Chondrocyte (in vitro differentiated cells): Measurements from ENCODE around the gene FEZ2. TPM values are rescaled to one million over a fixed set of nuclear protein-coding genes. Genes with fewer than 3 reads are reported as not detected.
A peak's percentile ranks its signal among the peaks of the same experiment; 100 is the strongest.
"Not testable (repeated sequence)": the region's sequence is repeated elsewhere in the genome, so short reads cannot be mapped to it uniquely, and the experiment has no call there.

Source experiments
- DNase-seq: peaks from one replicate; pipeline ENCODE4 v3.0.0; 2021; ENCODE audit warnings: mixed read lengths, low spot score
- H3K27ac Mint-ChIP-seq: one replicate; pipeline ENCODE4 v1.8.0; 2021; ENCODE audit warnings: mild to moderate bottlenecking, moderate library complexity, mixed read lengths; ENCODE audit not compliant: unreplicated experiment
- H3K27me3 Mint-ChIP-seq: 2 replicates; pipeline ENCODE4 v1.8.0; 2021; ENCODE audit warnings: low read depth, mixed read lengths
- H3K36me3 Mint-ChIP-seq: 2 replicates; pipeline ENCODE4 v1.8.0; 2021; ENCODE audit warnings: low read depth, mixed read lengths
- H3K4me1 Mint-ChIP-seq: 2 replicates; pipeline ENCODE4 v1.8.0; 2021; ENCODE audit warnings: low read depth, mild to moderate bottlenecking, mixed read lengths
- H3K4me3 Mint-ChIP-seq: one replicate; pipeline ENCODE4 v1.8.0; 2021; ENCODE audit warnings: mild to moderate bottlenecking, moderate library complexity, mixed read lengths; ENCODE audit not compliant: unreplicated experiment
- H3K9me3 Mint-ChIP-seq: 2 replicates; pipeline ENCODE4 v1.8.0; 2021; ENCODE audit warnings: low read depth, mixed read lengths
- total RNA-seq: library from RNA; stranded (reverse); gene quantifications from 3 replicates; pipeline ENCODE4 v1.2.1, GENCODE V29; 2021
- TF ChIP-seq, protein P1 (sequence below): fragments of 200-600 bp; sonication (generic); IDR thresholded peaks from 2 replicates; pipeline ENCODE4 v1.5.0; 2021; ENCODE audit warnings: antibody characterized with exemption, mild to moderate bottlenecking, moderate library complexity

The FEZ2 gene
- total RNA-seq, 1 donor from 2014 or later: 46.8 TPM

DNA sequence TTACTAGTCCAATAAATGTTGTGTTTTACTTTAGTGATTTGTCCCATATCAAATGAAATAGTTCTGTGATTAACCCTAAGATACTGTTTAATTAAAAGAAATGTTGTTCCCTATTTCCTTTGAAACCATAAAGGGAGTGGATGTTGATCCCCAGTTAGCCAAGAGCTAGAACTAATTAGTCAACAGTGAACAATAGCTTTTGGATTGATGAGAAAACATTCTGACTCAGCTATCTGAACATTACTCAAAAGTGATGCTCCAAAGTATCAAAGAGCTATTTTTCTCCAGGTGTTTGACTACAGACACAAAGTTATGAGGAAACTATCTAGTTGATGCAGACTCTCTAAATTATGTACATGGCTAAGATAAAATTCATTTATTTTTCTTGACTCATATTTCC lies 7.3 kb upstream of the FEZ2 start:
- H3K27me3 Mint-ChIP-seq: no peaks in the 10 kb centered on the region
- H3K4me1 Mint-ChIP-seq: no peaks in the 10 kb centered on the region
- H3K9me3 Mint-ChIP-seq: no peaks in the 10 kb centered on the region
- no peaks in the 10 kb centered on the region for H3K36me3 Mint-ChIP-seq
- H3K4me3 Mint-ChIP-seq: no peak overlapping the region
- TF ChIP-seq, protein P1, sequence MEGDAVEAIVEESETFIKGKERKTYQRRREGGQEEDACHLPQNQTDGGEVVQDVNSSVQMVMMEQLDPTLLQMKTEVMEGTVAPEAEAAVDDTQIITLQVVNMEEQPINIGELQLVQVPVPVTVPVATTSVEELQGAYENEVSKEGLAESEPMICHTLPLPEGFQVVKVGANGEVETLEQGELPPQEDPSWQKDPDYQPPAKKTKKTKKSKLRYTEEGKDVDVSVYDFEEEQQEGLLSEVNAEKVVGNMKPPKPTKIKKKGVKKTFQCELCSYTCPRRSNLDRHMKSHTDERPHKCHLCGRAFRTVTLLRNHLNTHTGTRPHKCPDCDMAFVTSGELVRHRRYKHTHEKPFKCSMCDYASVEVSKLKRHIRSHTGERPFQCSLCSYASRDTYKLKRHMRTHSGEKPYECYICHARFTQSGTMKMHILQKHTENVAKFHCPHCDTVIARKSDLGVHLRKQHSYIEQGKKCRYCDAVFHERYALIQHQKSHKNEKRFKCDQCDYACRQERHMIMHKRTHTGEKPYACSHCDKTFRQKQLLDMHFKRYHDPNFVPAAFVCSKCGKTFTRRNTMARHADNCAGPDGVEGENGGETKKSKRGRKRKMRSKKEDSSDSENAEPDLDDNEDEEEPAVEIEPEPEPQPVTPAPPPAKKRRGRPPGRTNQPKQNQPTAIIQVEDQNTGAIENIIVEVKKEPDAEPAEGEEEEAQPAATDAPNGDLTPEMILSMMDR: no peak
- H3K27ac Mint-ChIP-seq: no peak overlapping the region
- no peak for DNase-seq

DNA sequence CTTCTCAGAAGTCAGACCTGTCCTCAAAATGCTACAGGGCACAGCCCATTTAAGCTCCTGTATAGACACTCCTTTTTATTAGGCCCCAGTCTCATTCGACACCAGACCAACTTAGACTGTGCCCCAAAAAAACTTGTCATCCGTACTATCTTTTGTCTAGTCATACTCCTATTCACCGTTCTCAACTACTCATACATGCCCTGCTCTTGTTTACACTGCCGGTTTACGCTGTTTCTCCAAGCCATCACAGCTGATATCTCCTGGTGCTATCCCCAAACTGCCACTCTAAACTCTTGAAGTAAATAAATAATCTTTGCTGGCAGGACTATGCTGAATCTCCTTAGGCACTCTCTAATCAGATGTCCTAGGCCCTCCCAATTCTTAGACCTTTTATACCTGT lies 5.7 kb upstream of the FEZ2 start:
- H3K4me3 Mint-ChIP-seq, H3K27me3 Mint-ChIP-seq, H3K9me3 Mint-ChIP-seq, H3K4me1 Mint-ChIP-seq, H3K36me3 Mint-ChIP-seq, H3K27ac Mint-ChIP-seq, DNase-seq: not testable (repeated sequence)

DNA sequence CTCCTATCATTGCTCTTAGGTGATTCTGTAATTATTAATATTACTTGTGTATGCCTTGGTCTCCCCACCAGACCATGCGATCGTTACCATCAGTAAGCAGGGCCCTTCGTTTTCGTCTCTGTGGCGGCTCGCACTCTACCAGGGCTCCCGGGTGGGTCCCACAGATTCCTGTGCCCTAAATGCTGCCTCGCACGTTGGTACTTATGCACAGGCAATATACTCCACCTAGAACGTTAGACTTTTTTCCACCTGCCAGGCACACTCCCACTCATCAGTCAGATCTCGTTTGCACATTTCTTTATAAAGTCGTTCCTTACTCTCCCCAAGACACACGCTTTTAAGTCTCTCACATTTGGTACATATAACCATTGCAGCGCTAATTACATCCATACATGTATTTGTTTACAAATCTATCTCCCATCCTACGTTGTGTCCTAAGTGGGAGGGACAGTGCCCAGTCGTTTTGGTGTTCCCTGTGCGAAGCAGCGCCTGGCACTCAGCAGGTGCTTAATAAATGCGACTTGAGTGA lies 901 bp downstream of the FEZ2 start:
- TF ChIP-seq, protein P1: no peak
- Mint-ChIP-seq H3K4me1 (peaks cover 31% of the 10 kb centered on the region), H3K36me3 (peaks cover 6% of the 10 kb centered on the region), H3K27ac (peak overlapping the region; percentile 71), H3K27me3 (no peaks in the 10 kb centered on the region), H3K9me3 (no peaks in the 10 kb centered on the region), H3K4me3 (peak overlapping the region; percentile 88)
- no peak for DNase-seq

DNA sequence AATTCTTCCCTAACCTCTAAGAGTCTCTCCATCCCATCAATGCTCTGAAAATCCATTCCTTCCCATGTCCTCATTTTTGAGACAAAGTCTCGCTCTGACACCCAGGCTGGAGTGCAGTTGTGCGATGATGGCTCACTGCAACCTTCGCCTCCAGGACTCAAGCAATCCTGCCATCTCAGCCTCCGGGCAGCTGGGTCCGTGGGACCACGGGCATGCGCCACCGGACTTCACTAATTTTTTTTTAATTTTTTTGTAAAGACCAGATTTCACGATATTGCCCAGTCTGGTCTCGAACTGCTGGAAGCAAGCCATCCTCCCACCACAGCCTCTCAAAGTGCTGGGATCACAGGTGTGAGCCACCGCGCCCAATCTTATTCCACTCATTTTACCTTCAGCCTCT lies 1.6 kb downstream of the FEZ2 start:
- Mint-ChIP-seq H3K4me3 (peak overlapping the region; percentile 88), H3K36me3 (peaks cover 6% of the 10 kb centered on the region), H3K27ac (no peak overlapping the region), H3K27me3 (no peaks in the 10 kb centered on the region), H3K9me3 (no peaks in the 10 kb centered on the region), H3K4me1 (peaks cover 34% of the 10 kb centered on the region)
- no peak for DNase-seq
- TF ChIP-seq, protein P1: no peak

DNA sequence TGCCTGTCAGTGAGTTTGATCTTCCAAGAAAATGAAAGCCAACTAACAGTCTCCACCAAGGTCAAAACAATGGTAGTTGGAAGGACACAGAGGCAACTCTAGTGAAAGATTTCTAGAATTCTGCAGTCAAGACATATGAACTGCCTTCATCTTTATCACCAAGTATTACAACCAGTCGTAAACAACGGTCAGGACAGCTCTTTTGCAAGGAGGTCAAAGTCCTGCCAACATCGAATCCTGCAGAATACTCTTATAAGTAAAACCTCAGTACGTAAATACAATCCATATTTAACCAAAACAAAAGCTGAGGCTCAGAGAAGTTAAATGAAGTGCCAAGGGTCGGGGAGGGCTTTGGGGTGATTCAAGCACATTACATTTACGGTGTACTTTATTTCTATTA lies 3.1 kb downstream of the FEZ2 start:
- Mint-ChIP-seq H3K27ac (no peak overlapping the region), H3K4me3 (no peak overlapping the region), H3K9me3 (no peaks in the 10 kb centered on the region), H3K27me3 (no peaks in the 10 kb centered on the region), H3K4me1 (peaks cover 34% of the 10 kb centered on the region), H3K36me3 (peaks cover 6% of the 10 kb centered on the region)
- TF ChIP-seq, protein P1: no peak
- DNase-seq: no peak

DNA sequence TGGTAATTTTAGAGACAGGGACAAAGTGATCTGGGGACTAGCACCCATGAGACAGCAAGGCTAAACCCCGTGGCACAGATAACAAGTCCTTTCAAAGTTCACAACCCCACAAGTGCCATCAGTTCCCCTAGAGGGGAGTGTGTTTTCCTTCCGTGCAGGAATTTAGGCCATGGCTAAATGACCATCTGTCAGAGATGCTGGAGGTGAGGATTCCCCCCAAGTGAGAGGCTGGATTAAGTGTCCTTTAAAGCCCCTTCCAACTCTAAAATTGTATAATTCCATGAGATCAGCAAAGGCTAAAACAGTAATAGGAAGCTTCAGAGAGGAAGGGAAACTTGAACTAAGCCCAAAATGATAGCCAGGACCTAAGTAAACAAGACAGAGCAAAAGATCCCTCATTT lies 8.7 kb downstream of the FEZ2 start:
- Mint-ChIP-seq H3K4me3 (no peak overlapping the region), H3K27me3 (no peaks in the 10 kb centered on the region), H3K4me1 (peaks cover 10% of the 10 kb centered on the region), H3K36me3 (peaks cover 19% of the 10 kb centered on the region), H3K27ac (peak overlapping the region; percentile 9), H3K9me3 (no peaks in the 10 kb centered on the region)
- DNase-seq: no peak
- TF ChIP-seq, protein P1: no peak
